A549 (cell line): ENCODE results near the gene TBC1D22A.

ENCODE experiments used
- EP300 ChIP-seq, 2 experiments: fragments of >200 bp; sonication (Bioruptor Twin); formaldehyde crosslinking; IDR thresholded peaks; 2 replicates in 1 of 2; 3 replicates in 1 of 2; pipeline ENCODE4 v1.6.1; 2016 to 2017
- JUN ChIP-seq, 2 experiments: fragments of >200 bp; sonication (Bioruptor Twin); formaldehyde crosslinking; IDR thresholded peaks; 2 replicates in 1 of 2; 3 replicates in 1 of 2; pipeline ENCODE4 v1.6.1; 2016 to 2017
- NR3C1 ChIP-seq: fragments of >200 bp; sonication (Bioruptor Twin); formaldehyde crosslinking; IDR thresholded peaks from 3 replicates; pipeline ENCODE4 v1.6.1; 2017
- POLR2A ChIP-seq: IDR thresholded peaks from 2 replicates; pipeline ENCODE4 v1.6.1; 2012; ENCODE audit warnings: mild to moderate bottlenecking, low read length
- TF ChIP-seq, protein P1 (sequence below): fragments of >200 bp; sonication (Bioruptor Twin); formaldehyde crosslinking; IDR thresholded peaks from 3 replicates; pipeline ENCODE4 v1.5.1; 2016
- TF ChIP-seq, protein P2 (sequence below): IDR thresholded peaks from 2 replicates; pipeline ENCODE4 v1.6.1; 2012
- TF ChIP-seq, protein P3 (sequence below): fragments of 150-350 bp; IDR thresholded peaks from 2 replicates; pipeline ENCODE4 v1.6.1; 2014; ENCODE audit warnings: low read depth, mild to moderate bottlenecking, low read length
- TF ChIP-seq, protein P4 (sequence below): fragments of 200-600 bp; sonication (generic); IDR thresholded peaks from 2 replicates; pipeline ENCODE4 v1.6.1; 2016; ENCODE audit warnings: antibody characterized with exemption, mild to moderate bottlenecking, moderate library complexity

DNA sequence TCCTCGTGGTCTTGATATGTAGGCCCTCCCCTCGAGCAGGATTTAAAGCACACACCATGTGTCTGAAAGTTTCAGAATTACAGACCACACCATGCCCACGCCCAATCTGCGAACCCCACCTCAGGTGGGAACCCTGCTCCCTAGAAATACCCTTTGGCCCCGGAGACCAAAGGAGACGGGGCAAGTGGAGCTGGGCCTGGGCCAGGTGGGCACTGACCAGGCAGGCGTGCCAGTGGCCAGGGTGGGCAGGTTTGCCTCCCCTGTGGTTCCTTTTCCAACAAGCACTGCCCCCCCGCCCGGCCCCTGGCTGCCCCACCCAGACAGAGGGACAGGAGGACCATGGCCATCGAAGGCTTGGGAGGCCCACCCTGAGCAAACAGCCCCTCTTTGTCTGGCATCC lies 400.4 kb downstream of the TBC1D22A start:
- TF ChIP-seq, protein P1, sequence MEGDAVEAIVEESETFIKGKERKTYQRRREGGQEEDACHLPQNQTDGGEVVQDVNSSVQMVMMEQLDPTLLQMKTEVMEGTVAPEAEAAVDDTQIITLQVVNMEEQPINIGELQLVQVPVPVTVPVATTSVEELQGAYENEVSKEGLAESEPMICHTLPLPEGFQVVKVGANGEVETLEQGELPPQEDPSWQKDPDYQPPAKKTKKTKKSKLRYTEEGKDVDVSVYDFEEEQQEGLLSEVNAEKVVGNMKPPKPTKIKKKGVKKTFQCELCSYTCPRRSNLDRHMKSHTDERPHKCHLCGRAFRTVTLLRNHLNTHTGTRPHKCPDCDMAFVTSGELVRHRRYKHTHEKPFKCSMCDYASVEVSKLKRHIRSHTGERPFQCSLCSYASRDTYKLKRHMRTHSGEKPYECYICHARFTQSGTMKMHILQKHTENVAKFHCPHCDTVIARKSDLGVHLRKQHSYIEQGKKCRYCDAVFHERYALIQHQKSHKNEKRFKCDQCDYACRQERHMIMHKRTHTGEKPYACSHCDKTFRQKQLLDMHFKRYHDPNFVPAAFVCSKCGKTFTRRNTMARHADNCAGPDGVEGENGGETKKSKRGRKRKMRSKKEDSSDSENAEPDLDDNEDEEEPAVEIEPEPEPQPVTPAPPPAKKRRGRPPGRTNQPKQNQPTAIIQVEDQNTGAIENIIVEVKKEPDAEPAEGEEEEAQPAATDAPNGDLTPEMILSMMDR: no peak
- TF ChIP-seq EP300 (IDR thresholded peaks at IDR 0.05) (no peak), JUN (IDR thresholded peaks at IDR 0.05) (no peak), POLR2A (no peak), NR3C1 (no peak)
- TF ChIP-seq, protein P2, sequence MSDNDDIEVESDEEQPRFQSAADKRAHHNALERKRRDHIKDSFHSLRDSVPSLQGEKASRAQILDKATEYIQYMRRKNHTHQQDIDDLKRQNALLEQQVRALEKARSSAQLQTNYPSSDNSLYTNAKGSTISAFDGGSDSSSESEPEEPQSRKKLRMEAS: no peak
- TF ChIP-seq, protein P3, sequence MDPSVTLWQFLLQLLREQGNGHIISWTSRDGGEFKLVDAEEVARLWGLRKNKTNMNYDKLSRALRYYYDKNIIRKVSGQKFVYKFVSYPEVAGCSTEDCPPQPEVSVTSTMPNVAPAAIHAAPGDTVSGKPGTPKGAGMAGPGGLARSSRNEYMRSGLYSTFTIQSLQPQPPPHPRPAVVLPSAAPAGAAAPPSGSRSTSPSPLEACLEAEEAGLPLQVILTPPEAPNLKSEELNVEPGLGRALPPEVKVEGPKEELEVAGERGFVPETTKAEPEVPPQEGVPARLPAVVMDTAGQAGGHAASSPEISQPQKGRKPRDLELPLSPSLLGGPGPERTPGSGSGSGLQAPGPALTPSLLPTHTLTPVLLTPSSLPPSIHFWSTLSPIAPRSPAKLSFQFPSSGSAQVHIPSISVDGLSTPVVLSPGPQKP: no peak
- TF ChIP-seq, protein P4, sequence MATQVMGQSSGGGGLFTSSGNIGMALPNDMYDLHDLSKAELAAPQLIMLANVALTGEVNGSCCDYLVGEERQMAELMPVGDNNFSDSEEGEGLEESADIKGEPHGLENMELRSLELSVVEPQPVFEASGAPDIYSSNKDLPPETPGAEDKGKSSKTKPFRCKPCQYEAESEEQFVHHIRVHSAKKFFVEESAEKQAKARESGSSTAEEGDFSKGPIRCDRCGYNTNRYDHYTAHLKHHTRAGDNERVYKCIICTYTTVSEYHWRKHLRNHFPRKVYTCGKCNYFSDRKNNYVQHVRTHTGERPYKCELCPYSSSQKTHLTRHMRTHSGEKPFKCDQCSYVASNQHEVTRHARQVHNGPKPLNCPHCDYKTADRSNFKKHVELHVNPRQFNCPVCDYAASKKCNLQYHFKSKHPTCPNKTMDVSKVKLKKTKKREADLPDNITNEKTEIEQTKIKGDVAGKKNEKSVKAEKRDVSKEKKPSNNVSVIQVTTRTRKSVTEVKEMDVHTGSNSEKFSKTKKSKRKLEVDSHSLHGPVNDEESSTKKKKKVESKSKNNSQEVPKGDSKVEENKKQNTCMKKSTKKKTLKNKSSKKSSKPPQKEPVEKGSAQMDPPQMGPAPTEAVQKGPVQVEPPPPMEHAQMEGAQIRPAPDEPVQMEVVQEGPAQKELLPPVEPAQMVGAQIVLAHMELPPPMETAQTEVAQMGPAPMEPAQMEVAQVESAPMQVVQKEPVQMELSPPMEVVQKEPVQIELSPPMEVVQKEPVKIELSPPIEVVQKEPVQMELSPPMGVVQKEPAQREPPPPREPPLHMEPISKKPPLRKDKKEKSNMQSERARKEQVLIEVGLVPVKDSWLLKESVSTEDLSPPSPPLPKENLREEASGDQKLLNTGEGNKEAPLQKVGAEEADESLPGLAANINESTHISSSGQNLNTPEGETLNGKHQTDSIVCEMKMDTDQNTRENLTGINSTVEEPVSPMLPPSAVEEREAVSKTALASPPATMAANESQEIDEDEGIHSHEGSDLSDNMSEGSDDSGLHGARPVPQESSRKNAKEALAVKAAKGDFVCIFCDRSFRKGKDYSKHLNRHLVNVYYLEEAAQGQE: no peak
